H1 (cell line): ENCODE results near the gene GRIK1. TPM values are rescaled to one million over a fixed set of nuclear protein-coding genes. Genes with fewer than 3 reads are reported as not detected.

ENCODE experiments used
- ASH2L ChIP-seq: fragments of 200-600, 300-600 bp; sonication (generic); IDR thresholded peaks from one replicate; pipeline ENCODE4 v1.7.1; 2017; ENCODE audit warnings: low read length
- BCL11A ChIP-seq, 2 experiments: IDR thresholded peaks; one replicate each; pipeline ENCODE4 v1.6.1; 2011; ENCODE audit warnings: low read depth in 2 of 2, low read length in 2 of 2, mild to moderate bottlenecking in 2 of 2
- CHD1 ChIP-seq: IDR thresholded peaks from 2 replicates; pipeline ENCODE4 v1.6.1; 2012; ENCODE audit warnings: low read depth, low read length, improper control_type of control experiment
- E2F6 ChIP-seq: IDR thresholded peaks from 2 replicates; pipeline ENCODE4 v1.6.1; 2012; ENCODE audit warnings: inconsistent platforms
- EZH2 ChIP-seq: fragments of 200-600 bp; sonication (generic); IDR thresholded peaks from 2 replicates; pipeline ENCODE4 v1.7.1; 2012; ENCODE audit warnings: low read depth, mild to moderate bottlenecking, moderate library complexity, low read length, inconsistent platforms; ENCODE audit not compliant: severe bottlenecking
- GTF2F1 ChIP-seq: IDR thresholded peaks from 2 replicates; pipeline ENCODE4 v1.6.1; 2012; ENCODE audit warnings: low read depth, low read length, improper control_type of control experiment, borderline replicate concordance
- KDM5A ChIP-seq: fragments of 200-600 bp; IDR thresholded peaks from 2 replicates; pipeline ENCODE4 v1.7.1; 2012; ENCODE audit warnings: mild to moderate bottlenecking, low read length, inconsistent platforms, mixed read lengths
- TAF1 ChIP-seq: IDR thresholded peaks from 2 replicates; pipeline ENCODE4 v1.6.1; 2011; ENCODE audit warnings: mild to moderate bottlenecking, low read depth, low read length
- polyA plus RNA-seq, 7 experiments: library from polyadenylated mRNA; depleted of rRNA in 3 of 7; stranded (reverse) in 5 of 7; unstranded in 2 of 7; fragments of >200 nt in 5 of 7; fragments of 200-250 nt in 2 of 7; gene quantifications; 1 replicate in 5 of 7; 2 replicates in 1 of 7; 4 replicates in 1 of 7; pipeline versions ENCODE4 v1.2.1 to v1.2.3, GENCODE V29; 2011 to 2013; ENCODE audit warnings: missing spikeins in 2 of 7, mixed read lengths in 2 of 7
- total RNA-seq: library from RNA; stranded (reverse); fragmentation: NEBNext Ultra II Directional; extraction: Animal tissue kit (Norgen Biotek cat#: 25700); gene quantifications from 2 replicates; pipeline ENCODE4 v1.2.1, GENCODE V29; 2021
- TF ChIP-seq, protein P1 (sequence below): fragments of 300-600 bp; sonication (generic); IDR thresholded peaks from 2 replicates; pipeline ENCODE4 v1.7.1; 2012; ENCODE audit warnings: low read length, moderate library complexity, mild to moderate bottlenecking, inconsistent platforms; ENCODE audit not compliant: insufficient replicate concordance

Gene GRIK1
- total and polyA plus RNA-seq, 2 of the 8 experiments (the other 6 are each of a cell fraction or from before 2014, with no cell fraction given), result 0.11 to 0.32 TPM

- TF ChIP-seq, protein P1, sequence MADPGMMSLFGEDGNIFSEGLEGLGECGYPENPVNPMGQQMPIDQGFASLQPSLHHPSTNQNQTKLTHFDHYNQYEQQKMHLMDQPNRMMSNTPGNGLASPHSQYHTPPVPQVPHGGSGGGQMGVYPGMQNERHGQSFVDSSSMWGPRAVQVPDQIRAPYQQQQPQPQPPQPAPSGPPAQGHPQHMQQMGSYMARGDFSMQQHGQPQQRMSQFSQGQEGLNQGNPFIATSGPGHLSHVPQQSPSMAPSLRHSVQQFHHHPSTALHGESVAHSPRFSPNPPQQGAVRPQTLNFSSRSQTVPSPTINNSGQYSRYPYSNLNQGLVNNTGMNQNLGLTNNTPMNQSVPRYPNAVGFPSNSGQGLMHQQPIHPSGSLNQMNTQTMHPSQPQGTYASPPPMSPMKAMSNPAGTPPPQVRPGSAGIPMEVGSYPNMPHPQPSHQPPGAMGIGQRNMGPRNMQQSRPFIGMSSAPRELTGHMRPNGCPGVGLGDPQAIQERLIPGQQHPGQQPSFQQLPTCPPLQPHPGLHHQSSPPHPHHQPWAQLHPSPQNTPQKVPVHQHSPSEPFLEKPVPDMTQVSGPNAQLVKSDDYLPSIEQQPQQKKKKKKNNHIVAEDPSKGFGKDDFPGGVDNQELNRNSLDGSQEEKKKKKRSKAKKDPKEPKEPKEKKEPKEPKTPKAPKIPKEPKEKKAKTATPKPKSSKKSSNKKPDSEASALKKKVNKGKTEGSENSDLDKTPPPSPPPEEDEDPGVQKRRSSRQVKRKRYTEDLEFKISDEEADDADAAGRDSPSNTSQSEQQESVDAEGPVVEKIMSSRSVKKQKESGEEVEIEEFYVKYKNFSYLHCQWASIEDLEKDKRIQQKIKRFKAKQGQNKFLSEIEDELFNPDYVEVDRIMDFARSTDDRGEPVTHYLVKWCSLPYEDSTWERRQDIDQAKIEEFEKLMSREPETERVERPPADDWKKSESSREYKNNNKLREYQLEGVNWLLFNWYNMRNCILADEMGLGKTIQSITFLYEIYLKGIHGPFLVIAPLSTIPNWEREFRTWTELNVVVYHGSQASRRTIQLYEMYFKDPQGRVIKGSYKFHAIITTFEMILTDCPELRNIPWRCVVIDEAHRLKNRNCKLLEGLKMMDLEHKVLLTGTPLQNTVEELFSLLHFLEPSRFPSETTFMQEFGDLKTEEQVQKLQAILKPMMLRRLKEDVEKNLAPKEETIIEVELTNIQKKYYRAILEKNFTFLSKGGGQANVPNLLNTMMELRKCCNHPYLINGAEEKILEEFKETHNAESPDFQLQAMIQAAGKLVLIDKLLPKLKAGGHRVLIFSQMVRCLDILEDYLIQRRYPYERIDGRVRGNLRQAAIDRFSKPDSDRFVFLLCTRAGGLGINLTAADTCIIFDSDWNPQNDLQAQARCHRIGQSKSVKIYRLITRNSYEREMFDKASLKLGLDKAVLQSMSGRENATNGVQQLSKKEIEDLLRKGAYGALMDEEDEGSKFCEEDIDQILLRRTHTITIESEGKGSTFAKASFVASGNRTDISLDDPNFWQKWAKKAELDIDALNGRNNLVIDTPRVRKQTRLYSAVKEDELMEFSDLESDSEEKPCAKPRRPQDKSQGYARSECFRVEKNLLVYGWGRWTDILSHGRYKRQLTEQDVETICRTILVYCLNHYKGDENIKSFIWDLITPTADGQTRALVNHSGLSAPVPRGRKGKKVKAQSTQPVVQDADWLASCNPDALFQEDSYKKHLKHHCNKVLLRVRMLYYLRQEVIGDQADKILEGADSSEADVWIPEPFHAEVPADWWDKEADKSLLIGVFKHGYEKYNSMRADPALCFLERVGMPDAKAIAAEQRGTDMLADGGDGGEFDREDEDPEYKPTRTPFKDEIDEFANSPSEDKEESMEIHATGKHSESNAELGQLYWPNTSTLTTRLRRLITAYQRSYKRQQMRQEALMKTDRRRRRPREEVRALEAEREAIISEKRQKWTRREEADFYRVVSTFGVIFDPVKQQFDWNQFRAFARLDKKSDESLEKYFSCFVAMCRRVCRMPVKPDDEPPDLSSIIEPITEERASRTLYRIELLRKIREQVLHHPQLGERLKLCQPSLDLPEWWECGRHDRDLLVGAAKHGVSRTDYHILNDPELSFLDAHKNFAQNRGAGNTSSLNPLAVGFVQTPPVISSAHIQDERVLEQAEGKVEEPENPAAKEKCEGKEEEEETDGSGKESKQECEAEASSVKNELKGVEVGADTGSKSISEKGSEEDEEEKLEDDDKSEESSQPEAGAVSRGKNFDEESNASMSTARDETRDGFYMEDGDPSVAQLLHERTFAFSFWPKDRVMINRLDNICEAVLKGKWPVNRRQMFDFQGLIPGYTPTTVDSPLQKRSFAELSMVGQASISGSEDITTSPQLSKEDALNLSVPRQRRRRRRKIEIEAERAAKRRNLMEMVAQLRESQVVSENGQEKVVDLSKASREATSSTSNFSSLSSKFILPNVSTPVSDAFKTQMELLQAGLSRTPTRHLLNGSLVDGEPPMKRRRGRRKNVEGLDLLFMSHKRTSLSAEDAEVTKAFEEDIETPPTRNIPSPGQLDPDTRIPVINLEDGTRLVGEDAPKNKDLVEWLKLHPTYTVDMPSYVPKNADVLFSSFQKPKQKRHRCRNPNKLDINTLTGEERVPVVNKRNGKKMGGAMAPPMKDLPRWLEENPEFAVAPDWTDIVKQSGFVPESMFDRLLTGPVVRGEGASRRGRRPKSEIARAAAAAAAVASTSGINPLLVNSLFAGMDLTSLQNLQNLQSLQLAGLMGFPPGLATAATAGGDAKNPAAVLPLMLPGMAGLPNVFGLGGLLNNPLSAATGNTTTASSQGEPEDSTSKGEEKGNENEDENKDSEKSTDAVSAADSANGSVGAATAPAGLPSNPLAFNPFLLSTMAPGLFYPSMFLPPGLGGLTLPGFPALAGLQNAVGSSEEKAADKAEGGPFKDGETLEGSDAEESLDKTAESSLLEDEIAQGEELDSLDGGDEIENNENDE, result no peak
- no peak for TF ChIP-seq TAF1
- no peak for TF ChIP-seq ASH2L
- TF ChIP-seq GTF2F1, result no peak
- no peak for TF ChIP-seq EZH2
- no peak for TF ChIP-seq CHD1
- no peak for TF ChIP-seq BCL11A (IDR thresholded peaks at IDR 0.05; ENCODE audit: low read depth in 2 of 2, low read length in 2 of 2)
- no peak for TF ChIP-seq E2F6
- no peak for TF ChIP-seq KDM5A
Observed at GRCh38 chr21:29786496-29787360, 153.1 kb downstream of the GRIK1 start (continued).
